Loucy (cell line): ENCODE data around the gene ANKRD63.

Experiments
- H2AFZ ChIP-seq: fragments of 200-600 bp; sonication (generic); 2 replicates; pipeline ENCODE4 v1.6.0; 2016; ENCODE audit warnings: antibody characterized with exemption, mild to moderate bottlenecking, low read length, moderate library complexity
- H3F3A ChIP-seq: fragments of 200-600 bp; 2 replicates; pipeline ENCODE4 v1.6.0; 2016; ENCODE audit warnings: antibody characterized with exemption, low read depth, mild to moderate bottlenecking
- H3K27me3 ChIP-seq: fragments of 200-600 bp; sonication (generic); 2 replicates; pipeline ENCODE4 v1.6.1; 2014; ENCODE audit warnings: low read length, mild to moderate bottlenecking; ENCODE audit not compliant: insufficient read depth, poor library complexity, severe bottlenecking
- H3K36me3 ChIP-seq: fragments of 200-600 bp; sonication (generic); 2 replicates; pipeline ENCODE4 v1.6.1; 2016; ENCODE audit warnings: low read length; ENCODE audit not compliant: insufficient read depth
- H3K4me1 ChIP-seq: fragments of 200-600 bp; sonication (generic); 2 replicates; pipeline ENCODE4 v1.5.1; 2014; ENCODE audit warnings: low read length, mild to moderate bottlenecking; ENCODE audit not compliant: insufficient read depth, poor library complexity, severe bottlenecking
- H3K4me2 ChIP-seq: fragments of 200-600 bp; sonication (generic); 2 replicates; pipeline ENCODE4 v1.6.0; 2014; ENCODE audit warnings: antibody characterized with exemption, low read length, low read depth, mild to moderate bottlenecking; ENCODE audit not compliant: poor library complexity, severe bottlenecking
- H3K4me3 ChIP-seq: fragments of 200-600 bp; sonication (generic); 2 replicates; pipeline ENCODE4 v1.5.1; 2014; ENCODE audit warnings: low read length, mild to moderate bottlenecking, mixed read lengths; ENCODE audit not compliant: poor library complexity, severe bottlenecking
- H3K79me2 ChIP-seq: fragments of 200-600 bp; sonication (generic); 2 replicates; pipeline ENCODE4 v1.6.1; 2014; ENCODE audit warnings: low read length; ENCODE audit not compliant: insufficient read depth
- H3K9ac ChIP-seq: fragments of 200-600 bp; sonication (generic); 2 replicates; pipeline ENCODE4 v1.6.0; 2014; ENCODE audit warnings: mild to moderate bottlenecking, low read depth, low read length, moderate library complexity; ENCODE audit not compliant: poor library complexity, severe bottlenecking
- H3K9me2 ChIP-seq: fragments of 200-600 bp; sonication (generic); replicated peaks from 2 replicates; pipeline ENCODE4 v1.6.1; 2016; ENCODE audit warnings: low read depth, low read length, mixed read lengths
- H3K9me3 ChIP-seq: fragments of 200-600 bp; sonication (generic); 2 replicates; pipeline ENCODE4 v1.6.1; 2014; ENCODE audit warnings: mild to moderate bottlenecking, antibody characterized with exemption, low read length, low read depth; ENCODE audit not compliant: insufficient read depth
- H4K20me1 ChIP-seq: fragments of 200-600 bp; sonication (generic); 2 replicates; pipeline ENCODE4 v1.6.0; 2014; ENCODE audit warnings: antibody characterized with exemption, low read length, mild to moderate bottlenecking; ENCODE audit not compliant: insufficient read depth, poor library complexity, severe bottlenecking
- CTCF ChIP-seq: fragments of 200-600 bp; sonication (generic); conservative IDR thresholded peaks from 2 replicates; pipeline ENCODE4 v1.5.1; 2014; ENCODE audit warnings: mild to moderate bottlenecking, antibody characterized with exemption, low read length
- EZH2phosphoT487 ChIP-seq: fragments of 200-600 bp; IDR thresholded peaks from 2 replicates; pipeline ENCODE4 v1.6.1; 2018; ENCODE audit warnings: antibody characterized with exemption, mild to moderate bottlenecking, moderate library complexity, borderline replicate concordance

The ANKRD63 gene

GRCh38 chr15:40250771-40251483 lies 31.9 kb downstream of the ANKRD63 start:
- no peaks in the 10 kb centered on the region for H3K79me2 ChIP-seq
- H3K4me3 ChIP-seq: no peak overlapping the region
- no peaks in the 10 kb centered on the region for H3K4me1 ChIP-seq
- no peaks in the 10 kb centered on the region for H3K9me3 ChIP-seq
- H3K9ac ChIP-seq: no peak overlapping the region
- no peak for TF ChIP-seq EZH2phosphoT487
- TF ChIP-seq CTCF: no peak
- H3K36me3 ChIP-seq: no peaks in the 10 kb centered on the region
- H3K9me2 ChIP-seq: no peaks in the 10 kb centered on the region
- H3K27me3 ChIP-seq: no peaks in the 10 kb centered on the region
- H3K4me2 ChIP-seq: no peak overlapping the region
- no peaks in the 10 kb centered on the region for H3F3A ChIP-seq
- H4K20me1 ChIP-seq: no peaks in the 10 kb centered on the region
- no peak overlapping the region for H2AFZ ChIP-seq

- H3K9ac ChIP-seq: no peak overlapping the region
- no peaks in the 10 kb centered on the region for H3K27me3 ChIP-seq
- no peaks in the 10 kb centered on the region for H3K4me1 ChIP-seq
- TF ChIP-seq CTCF: no peak
- no peak for TF ChIP-seq EZH2phosphoT487
- no peaks in the 10 kb centered on the region for H4K20me1 ChIP-seq
- H3K36me3 ChIP-seq: no peaks in the 10 kb centered on the region
- H3K4me3 ChIP-seq: no peak overlapping the region
- H3K9me3 ChIP-seq: no peaks in the 10 kb centered on the region
- no peaks in the 10 kb centered on the region for H3F3A ChIP-seq
- no peak overlapping the region for H3K4me2 ChIP-seq
- H3K79me2 ChIP-seq: no peaks in the 10 kb centered on the region
- H2AFZ ChIP-seq: no peak overlapping the region
- no peaks in the 10 kb centered on the region for H3K9me2 ChIP-seq
Measured at GRCh38 chr15:40250304-40250656, 32.6 kb downstream of the ANKRD63 start.

DNA sequence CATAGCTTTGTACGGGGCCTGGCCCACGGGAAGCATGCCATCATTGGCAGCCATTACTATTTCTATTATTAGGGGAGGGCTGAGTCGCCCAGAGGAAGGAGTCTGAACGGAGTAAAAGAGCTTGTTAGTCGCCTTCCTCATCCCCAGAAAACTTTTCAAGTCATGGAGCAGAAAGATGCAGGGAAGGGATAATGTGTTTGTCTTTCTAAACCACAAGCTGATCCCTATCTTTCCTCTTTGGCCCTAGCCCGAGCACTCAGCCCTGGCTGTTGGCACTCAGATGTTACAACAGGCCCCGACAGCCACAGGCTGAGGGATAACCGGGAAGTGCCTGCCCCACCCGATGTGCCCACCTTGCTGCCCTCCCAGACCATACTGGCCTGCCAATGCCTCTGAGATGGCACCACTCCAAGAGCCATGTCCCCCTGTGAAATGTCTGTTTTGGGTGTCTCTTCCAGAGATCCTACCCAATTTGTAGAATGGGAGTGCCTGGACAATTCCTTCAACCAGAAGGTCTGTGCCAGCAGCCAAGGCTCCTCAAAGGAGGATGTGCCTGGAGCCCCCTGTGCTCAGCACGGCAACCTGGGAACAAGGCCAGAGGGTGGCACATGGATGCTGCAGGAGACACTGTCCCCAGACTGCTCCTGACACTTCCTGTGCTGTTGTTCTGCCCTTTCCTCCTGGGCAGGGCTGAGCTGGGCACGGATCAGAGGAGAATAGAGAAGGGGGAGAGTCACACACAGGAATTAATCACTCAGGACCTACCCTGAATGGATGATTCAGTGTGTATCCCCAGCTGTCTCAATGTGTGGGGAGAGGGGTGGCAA lies 33.2 kb downstream of the ANKRD63 start:
- H3K9me2 ChIP-seq: no peaks in the 10 kb centered on the region
- H4K20me1 ChIP-seq: no peaks in the 10 kb centered on the region
- H3K9me3 ChIP-seq: no peaks in the 10 kb centered on the region
- H3K4me1 ChIP-seq: no peaks in the 10 kb centered on the region
- TF ChIP-seq CTCF: no peak
- no peak for TF ChIP-seq EZH2phosphoT487
- no peaks in the 10 kb centered on the region for H3F3A ChIP-seq
- no peak overlapping the region for H3K9ac ChIP-seq
- no peaks in the 10 kb centered on the region for H3K79me2 ChIP-seq
- no peaks in the 10 kb centered on the region for H3K36me3 ChIP-seq
- no peak overlapping the region for H3K4me3 ChIP-seq
- H3K4me2 ChIP-seq: no peak overlapping the region
- H2AFZ ChIP-seq: no peak overlapping the region
- H3K27me3 ChIP-seq: no peaks in the 10 kb centered on the region
